ENCODE data around the gene BCAS4.

The BCAS4 gene

DNA sequence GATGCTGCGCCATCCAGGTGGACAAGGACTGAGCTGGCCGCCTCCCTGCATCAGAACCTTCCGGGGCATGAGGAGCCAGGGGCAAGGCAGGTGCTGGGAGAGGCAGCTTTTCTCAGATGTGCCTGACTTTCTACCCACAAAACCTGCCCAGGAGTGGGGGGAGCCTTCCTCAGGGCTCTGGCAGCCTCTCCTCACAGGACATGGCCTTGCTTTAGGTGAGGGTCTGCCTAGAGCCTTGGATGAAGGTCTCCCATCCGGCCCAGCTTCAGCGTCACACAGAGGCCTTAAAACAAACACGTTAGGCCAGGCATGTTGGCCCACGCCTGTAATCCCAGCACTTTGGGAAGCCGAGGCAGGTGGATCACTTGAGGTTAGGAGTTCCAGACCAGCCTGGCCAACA is 7.4 kb downstream of the BCAS4 start:
- no peak for DNase-seq
- Histone ChIP-seq H3K27me3 (no peaks in the 10 kb centered on the region), H3K9me3 (no peaks in the 10 kb centered on the region), H3K4me1 (no peaks in the 10 kb centered on the region), H3K36me3 (no peaks in the 10 kb centered on the region), H3K4me3 (ENCODE audit: low read depth, low read length) (no peak overlapping the region)
- TF ChIP-seq, protein P1, sequence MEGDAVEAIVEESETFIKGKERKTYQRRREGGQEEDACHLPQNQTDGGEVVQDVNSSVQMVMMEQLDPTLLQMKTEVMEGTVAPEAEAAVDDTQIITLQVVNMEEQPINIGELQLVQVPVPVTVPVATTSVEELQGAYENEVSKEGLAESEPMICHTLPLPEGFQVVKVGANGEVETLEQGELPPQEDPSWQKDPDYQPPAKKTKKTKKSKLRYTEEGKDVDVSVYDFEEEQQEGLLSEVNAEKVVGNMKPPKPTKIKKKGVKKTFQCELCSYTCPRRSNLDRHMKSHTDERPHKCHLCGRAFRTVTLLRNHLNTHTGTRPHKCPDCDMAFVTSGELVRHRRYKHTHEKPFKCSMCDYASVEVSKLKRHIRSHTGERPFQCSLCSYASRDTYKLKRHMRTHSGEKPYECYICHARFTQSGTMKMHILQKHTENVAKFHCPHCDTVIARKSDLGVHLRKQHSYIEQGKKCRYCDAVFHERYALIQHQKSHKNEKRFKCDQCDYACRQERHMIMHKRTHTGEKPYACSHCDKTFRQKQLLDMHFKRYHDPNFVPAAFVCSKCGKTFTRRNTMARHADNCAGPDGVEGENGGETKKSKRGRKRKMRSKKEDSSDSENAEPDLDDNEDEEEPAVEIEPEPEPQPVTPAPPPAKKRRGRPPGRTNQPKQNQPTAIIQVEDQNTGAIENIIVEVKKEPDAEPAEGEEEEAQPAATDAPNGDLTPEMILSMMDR (IDR thresholded peaks at IDR 0.05; ENCODE audit: low read depth, low read length): no peak

DNA sequence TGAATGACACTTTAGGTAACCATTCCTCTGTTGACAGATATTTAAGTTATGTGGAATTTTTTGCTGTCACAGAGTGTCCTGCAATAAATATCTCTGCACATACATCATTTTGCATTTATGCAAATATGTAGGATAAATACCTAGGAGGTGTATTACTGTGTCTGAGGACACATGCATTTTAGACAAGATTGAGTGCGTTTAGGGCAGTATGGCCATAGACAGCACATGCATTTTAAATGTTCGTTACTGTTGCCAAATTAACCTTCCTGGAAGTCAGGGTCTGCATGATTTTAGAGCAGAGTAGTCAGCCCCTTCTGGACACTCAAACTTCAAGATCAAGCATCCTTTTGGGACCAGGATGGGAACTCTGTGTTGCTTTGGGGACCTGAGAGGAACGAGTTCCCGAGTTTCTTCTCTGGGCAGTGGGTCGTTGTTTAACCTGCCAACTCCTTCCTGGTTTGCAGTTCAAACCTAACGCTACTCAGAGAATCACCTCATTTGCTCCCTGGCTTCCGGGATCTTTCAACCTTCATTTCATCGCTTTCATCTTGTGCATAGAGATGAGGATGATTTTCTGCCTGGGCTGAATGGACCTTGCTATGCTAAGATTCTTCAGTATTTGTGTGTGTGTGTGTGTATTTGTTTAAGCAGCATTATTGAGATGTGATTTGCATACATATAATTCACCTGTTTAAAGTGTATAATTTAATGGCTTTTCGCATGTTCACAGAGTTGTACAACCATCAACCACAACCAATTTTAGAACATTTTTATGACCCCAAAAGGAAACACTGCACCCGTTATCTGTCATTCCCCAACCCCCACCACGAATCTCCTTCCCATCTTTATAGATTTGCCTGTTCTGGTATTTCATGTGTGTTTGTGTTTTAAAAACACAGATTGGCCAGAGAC is 9.8 kb downstream of the BCAS4 start:
- no peaks in the 10 kb centered on the region for H3K9me3 ChIP-seq
- H3K27me3 ChIP-seq: no peaks in the 10 kb centered on the region
- no peaks in the 10 kb centered on the region for H3K4me1 ChIP-seq
- H3K4me3 ChIP-seq (ENCODE audit: low read depth, low read length): no peak overlapping the region
- TF ChIP-seq, protein P1 (IDR thresholded peaks at IDR 0.05; ENCODE audit: low read depth, low read length): no peak
- DNase-seq: no peak
- H3K36me3 ChIP-seq: no peaks in the 10 kb centered on the region

DNA sequence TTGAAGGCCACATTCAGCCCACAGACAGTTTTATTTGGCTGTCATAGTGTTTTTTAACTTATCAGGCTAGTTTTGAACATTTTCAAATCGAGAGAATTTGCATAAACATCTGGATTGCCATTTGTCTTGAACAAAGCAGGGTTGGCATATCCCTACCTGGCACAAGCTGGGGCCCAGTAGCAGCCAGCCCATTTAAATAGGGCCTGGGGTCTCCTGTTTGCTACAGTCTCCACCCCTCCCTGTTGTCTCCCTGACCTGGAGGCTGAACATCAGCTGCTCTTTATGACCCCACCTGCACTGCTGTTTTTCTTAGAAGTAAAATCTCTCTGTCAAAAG is 10.5 kb downstream of the BCAS4 start:
- no peak overlapping the region for H3K4me3 ChIP-seq (ENCODE audit: low read depth, low read length)
- H3K4me1 ChIP-seq: no peaks in the 10 kb centered on the region
- H3K36me3 ChIP-seq: no peaks in the 10 kb centered on the region
- no peak for DNase-seq
- no peaks in the 10 kb centered on the region for H3K27me3 ChIP-seq
- TF ChIP-seq, protein P1 (IDR thresholded peaks at IDR 0.05; ENCODE audit: low read depth, low read length): no peak
- no peaks in the 10 kb centered on the region for H3K9me3 ChIP-seq

DNA sequence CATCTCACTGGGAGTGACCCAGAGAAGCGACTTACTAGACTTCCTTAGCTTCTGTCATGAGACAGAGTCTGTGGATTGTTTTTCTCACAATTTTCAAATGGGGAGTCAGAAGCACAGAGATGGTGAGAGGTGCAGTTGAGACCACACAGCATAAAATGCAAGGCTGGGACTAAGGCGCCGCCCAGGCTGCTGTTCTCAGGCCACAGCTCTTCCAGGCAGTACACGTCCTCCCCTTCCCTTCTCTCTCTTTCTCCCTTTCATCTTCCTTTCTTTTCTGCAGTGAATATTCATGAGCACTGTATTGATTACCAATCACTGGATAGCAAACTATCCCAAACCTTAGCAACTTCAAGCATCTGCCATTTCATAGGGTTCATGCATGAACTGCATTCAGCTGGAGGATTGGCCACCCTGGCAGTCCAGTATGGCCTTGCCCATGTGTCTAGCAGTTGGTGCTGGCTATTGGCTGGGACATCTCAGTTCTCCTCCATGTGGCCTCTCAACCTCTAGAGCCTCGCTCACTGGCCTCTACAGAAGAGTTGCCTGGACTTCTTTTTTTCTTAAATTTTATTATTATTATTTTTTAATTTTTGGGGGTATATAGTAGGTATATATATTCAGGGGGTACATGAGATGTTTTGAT is 11.4 kb downstream of the BCAS4 start:
- H3K4me3 ChIP-seq (ENCODE audit: low read depth, low read length): no peak overlapping the region
- no peaks in the 10 kb centered on the region for H3K36me3 ChIP-seq
- DNase-seq: no peak
- TF ChIP-seq, protein P1 (IDR thresholded peaks at IDR 0.05; ENCODE audit: low read depth, low read length): no peak
- no peaks in the 10 kb centered on the region for H3K27me3 ChIP-seq
- H3K9me3 ChIP-seq: no peaks in the 10 kb centered on the region
- H3K4me1 ChIP-seq: no peaks in the 10 kb centered on the region

DNA sequence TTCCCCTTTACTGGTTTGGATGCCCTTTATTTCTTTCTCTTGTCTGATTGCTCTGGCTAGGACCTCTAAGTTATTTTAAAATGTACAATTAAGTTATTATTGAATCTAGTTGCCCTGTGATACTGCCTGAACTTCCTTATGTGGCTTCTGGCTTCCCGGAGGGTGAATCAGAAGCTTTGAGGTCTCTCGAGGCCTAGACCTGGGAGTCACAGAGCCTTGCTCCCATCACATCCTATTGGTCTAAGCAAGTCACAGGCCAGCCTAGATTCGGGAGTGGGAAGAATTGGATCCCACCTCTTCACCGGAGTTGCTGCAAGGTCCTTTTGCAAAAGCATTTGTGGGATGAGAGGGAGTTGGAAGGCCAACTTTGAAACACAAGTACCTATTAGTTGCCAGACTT is 15.2 kb downstream of the BCAS4 start:
- peaks cover 1% of the 10 kb centered on the region; the same call in 1 of the 2 replicates for H3K4me1 ChIP-seq
- no peaks in the 10 kb centered on the region for H3K36me3 ChIP-seq
- no peak for DNase-seq
- TF ChIP-seq, protein P1 (IDR thresholded peaks at IDR 0.05; ENCODE audit: low read depth, low read length): no peak
- no peaks in the 10 kb centered on the region for H3K27me3 ChIP-seq
- no peak overlapping the region for H3K4me3 ChIP-seq (ENCODE audit: low read depth, low read length)
- no peaks in the 10 kb centered on the region for H3K9me3 ChIP-seq

DNA sequence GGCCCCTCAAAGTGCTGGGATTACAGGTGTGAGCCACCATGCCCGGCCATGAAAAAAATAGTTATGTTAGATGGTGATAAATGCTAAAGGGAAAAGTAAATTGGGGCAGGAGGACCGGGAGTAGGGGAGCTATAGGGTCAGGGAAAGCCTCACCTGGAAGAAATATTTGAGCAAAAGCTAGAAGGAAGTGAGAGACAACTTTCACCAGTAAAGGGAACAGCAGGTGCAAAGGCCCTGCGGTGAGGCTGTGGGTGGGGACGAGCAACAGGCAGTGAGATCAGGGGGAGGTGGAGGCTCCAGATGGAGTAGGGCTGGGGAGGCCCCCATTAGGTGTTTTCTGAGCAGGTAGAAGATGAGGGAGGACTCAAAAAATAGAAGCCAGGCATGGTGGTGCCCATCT is 16.0 kb downstream of the BCAS4 start:
- Histone ChIP-seq H3K4me1 (peaks cover 9% of the 10 kb centered on the region; the same call in 1 of the 2 replicates), H3K4me3 (ENCODE audit: low read depth, low read length) (no peak overlapping the region), H3K27me3 (no peaks in the 10 kb centered on the region), H3K9me3 (no peaks in the 10 kb centered on the region), H3K36me3 (no peaks in the 10 kb centered on the region)
- TF ChIP-seq, protein P1 (IDR thresholded peaks at IDR 0.05; ENCODE audit: low read depth, low read length): no peak
- no peak for DNase-seq
